Transverse colon (tissue), 4 donors: ENCODE results near the gene PKP2. TPM values are rescaled to one million over a fixed set of nuclear protein-coding genes. Genes with fewer than 3 reads are reported as not detected.
A peak's percentile ranks its signal among the peaks of the same experiment; 100 is the strongest.
"Not testable (repeated sequence)": the region's sequence is repeated elsewhere in the genome, so short reads cannot be mapped to it uniquely, and the experiment has no call there.

Source experiments
- DNase-seq: peaks from one replicate; pipeline ENCODE4 v3.0.0-alpha.2; 2019
- H3K27ac ChIP-seq, 4 donors: fragments of 200-600 bp; sonication (generic); 2 replicates each; pipeline ENCODE4 v1.5.1; 2016 to 2018; ENCODE audit warnings: inconsistent platforms in 4 of 4
- H3K27me3 ChIP-seq: fragments of 200-600 bp; sonication (generic); 2 replicates; pipeline ENCODE4 v1.5.1; 2017; ENCODE audit warnings: inconsistent platforms
- H3K36me3 ChIP-seq, 4 donors: fragments of 200-600 bp; sonication (generic); 2 replicates each; pipeline ENCODE4 v1.5.1; 2017 to 2019; ENCODE audit warnings: inconsistent platforms in 4 of 4
- H3K4me1 ChIP-seq, 4 donors: fragments of 200-600 bp; sonication (generic); 2 replicates each; pipeline ENCODE4 v1.5.1; 2017 to 2020; ENCODE audit warnings: inconsistent platforms in 4 of 4
- H3K4me3 ChIP-seq, 4 donors: fragments of 200-600 bp; sonication (generic); 1 replicate in 1 of 4; 2 replicates in 3 of 4; pipeline versions ENCODE4 v1.5.1 to v1.6.1; 2017 to 2019; ENCODE audit warnings: inconsistent platforms in 4 of 4
- H3K9me3 ChIP-seq, 2 donors: fragments of 200-600 bp; sonication (generic); 2 replicates each; pipeline ENCODE4 v1.5.1; 2017 to 2019; ENCODE audit warnings: inconsistent platforms in 2 of 2
- EP300 ChIP-seq: sonication (generic); formaldehyde crosslinking; IDR thresholded peaks from one replicate; pipeline ENCODE4 v1.6.1; 2017; ENCODE audit warnings: antibody characterized with exemption, low read depth
- POLR2A ChIP-seq: fragments of 450-650 bp; IDR thresholded peaks from one replicate; pipeline ENCODE4 v1.6.1; 2016; ENCODE audit warnings: antibody characterized with exemption, mild to moderate bottlenecking, moderate library complexity
- POLR2AphosphoS5 ChIP-seq, 3 donors: sonication (generic); formaldehyde crosslinking; IDR thresholded peaks; one replicate each; pipeline ENCODE4 v1.6.1; 2016; ENCODE audit warnings: antibody characterized with exemption in 3 of 3
- WGBS, 2 donors: methylation state at CpG; one replicate each; pipeline ENCODE4 v1.1.5; 2018; ENCODE audit warnings: low coverage in 1 of 2; 5-methylcytosine and 5-hydroxymethylcytosine counted together
- in situ Hi-C, 4 donors: fragments of 200-750 bp; cut with MboI; loops; one replicate each; pipeline versions ENCODE4 v1.15.0 to v1.15.1; 2017; ENCODE audit warnings: low sequenced_read_pairs in 3 of 4, low pct_ligation_motif_present in 1 of 4, low pct_unique_long_range_greater_than_20kb in 1 of 4
- intact Hi-C: fragments of 100-400 bp; cut with DNase I; formaldehyde crosslinking; loops from one replicate; pipeline ENCODE4 v1.15.1; 2023; ENCODE audit warnings: low total_unique reads
- total RNA-seq, 4 donors: library from RNA; depleted of rRNA; stranded (reverse); fragments of >200 nt; gene quantifications; one replicate each; pipeline ENCODE4 v1.1.0, GENCODE V29; 2016
- TF ChIP-seq, protein P1 (sequence below), 5 experiments: fragments of 200-600 bp in 3 of 5; fragments of 450-650 bp in 2 of 5; sonication (generic) in 3 of 5; IDR thresholded peaks; 1 replicate in 2 of 5; 2 replicates in 3 of 5; pipeline ENCODE4 v1.5.1; 2016 to 2017; ENCODE audit warnings: antibody characterized with exemption in 5 of 5, inconsistent platforms in 3 of 5, mild to moderate bottlenecking in 2 of 5, moderate library complexity in 1 of 5

PKP2 gene
- total RNA-seq, 4 donors from 2014 or later = 92.0 to 253 (median 108) TPM

DNA sequence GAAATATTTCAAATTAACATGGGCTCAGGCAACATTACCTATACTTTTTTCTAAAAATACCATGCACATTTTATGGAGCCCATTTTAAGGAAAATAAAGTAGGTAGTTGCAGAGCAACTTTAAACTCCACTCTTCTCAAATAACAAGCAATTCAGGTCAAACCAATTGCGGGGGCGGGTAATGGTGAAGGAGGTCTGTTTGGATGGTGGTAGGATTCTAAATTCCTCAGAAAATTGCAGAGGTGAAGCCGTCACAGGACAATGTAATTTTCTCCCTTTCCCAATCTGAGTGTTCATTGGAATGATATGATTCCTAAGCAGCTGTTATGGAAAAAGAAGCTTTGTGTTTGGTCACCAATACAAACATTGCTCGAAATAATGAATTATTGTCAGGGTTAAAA, 11.6 kb downstream of the PKP2 start:
- Histone ChIP-seq H3K36me3 (no peaks in the 10 kb centered on the region), H3K4me3 (no peak overlapping the region), H3K27ac (no peak overlapping the region), H3K9me3 (no peaks in the 10 kb centered on the region), H3K27me3 (no peaks in the 10 kb centered on the region), H3K4me1 (no peaks in the 10 kb centered on the region)
- TF ChIP-seq POLR2A (no peak), POLR2AphosphoS5 (IDR thresholded peaks at IDR 0.05) (no peak), EP300 (no peak)
- TF ChIP-seq, protein P1, sequence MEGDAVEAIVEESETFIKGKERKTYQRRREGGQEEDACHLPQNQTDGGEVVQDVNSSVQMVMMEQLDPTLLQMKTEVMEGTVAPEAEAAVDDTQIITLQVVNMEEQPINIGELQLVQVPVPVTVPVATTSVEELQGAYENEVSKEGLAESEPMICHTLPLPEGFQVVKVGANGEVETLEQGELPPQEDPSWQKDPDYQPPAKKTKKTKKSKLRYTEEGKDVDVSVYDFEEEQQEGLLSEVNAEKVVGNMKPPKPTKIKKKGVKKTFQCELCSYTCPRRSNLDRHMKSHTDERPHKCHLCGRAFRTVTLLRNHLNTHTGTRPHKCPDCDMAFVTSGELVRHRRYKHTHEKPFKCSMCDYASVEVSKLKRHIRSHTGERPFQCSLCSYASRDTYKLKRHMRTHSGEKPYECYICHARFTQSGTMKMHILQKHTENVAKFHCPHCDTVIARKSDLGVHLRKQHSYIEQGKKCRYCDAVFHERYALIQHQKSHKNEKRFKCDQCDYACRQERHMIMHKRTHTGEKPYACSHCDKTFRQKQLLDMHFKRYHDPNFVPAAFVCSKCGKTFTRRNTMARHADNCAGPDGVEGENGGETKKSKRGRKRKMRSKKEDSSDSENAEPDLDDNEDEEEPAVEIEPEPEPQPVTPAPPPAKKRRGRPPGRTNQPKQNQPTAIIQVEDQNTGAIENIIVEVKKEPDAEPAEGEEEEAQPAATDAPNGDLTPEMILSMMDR (IDR thresholded peaks at IDR 0.05) = no peak
- in situ Hi-C loops (no loop called here), intact Hi-C loops (no loop called here)
- no peak for DNase-seq
- WGBS, 2 donors = 74 to 77% methylated on average over 4 of the region's 4 CpGs

GRCh38 chr12:32881702-32882101, 14.9 kb downstream of the PKP2 start:
- DNase-seq = no peak
- Histone ChIP-seq H3K4me3 (no peak overlapping the region), H3K9me3 (no peaks in the 10 kb centered on the region), H3K36me3 (no peaks in the 10 kb centered on the region), H3K27me3 (no peaks in the 10 kb centered on the region), H3K4me1 (peaks cover 0 to 12% (median 8%) of the 10 kb centered on the region in 4 donors), H3K27ac (no peak overlapping the region)
- WGBS, 2 donors = 73 to 79% methylated on average over 5 to 7 of the region's 7 CpGs
- in situ Hi-C loops (no loop called here), intact Hi-C loops (no loop called here)
- TF ChIP-seq, protein P1 (IDR thresholded peaks at IDR 0.05) = no peak
- TF ChIP-seq POLR2A (no peak), EP300 (no peak)

- DNase-seq = no peak
- in situ Hi-C loops = no loop called here
- Histone ChIP-seq H3K36me3 (no peaks in the 10 kb centered on the region), H3K4me3 (no peak overlapping the region), H3K9me3 (no peaks in the 10 kb centered on the region), H3K27ac (no peak overlapping the region), H3K27me3 (no peaks in the 10 kb centered on the region), H3K4me1 (peaks cover 0 to 16% (median 8%) of the 10 kb centered on the region in 4 donors)
- no peak for TF ChIP-seq POLR2AphosphoS5 (IDR thresholded peaks at IDR 0.05)
- intact Hi-C loops = no loop called here
- WGBS, 2 donors = 46 to 51% methylated on average over 3 of the region's 3 CpGs
Observed at GRCh38 chr12:32881107-32881506, 15.5 kb downstream of the PKP2 start.

- H3K4me3 ChIP-seq, H3K9me3 ChIP-seq, in situ Hi-C loops, intact Hi-C loops, H3K36me3 ChIP-seq, H3K27me3 ChIP-seq: not testable (repeated sequence)
- DNase-seq = peak; percentile 34
- H3K27ac ChIP-seq = peak overlapping the region; percentile 62 to 69 (median 64)
- WGBS, 2 donors = 62 to 67% methylated on average over 6 to 7 of the region's 7 CpGs
- H3K4me1 ChIP-seq = peaks cover 0 to 32% (median 16%) of the 10 kb centered on the region in 4 donors
Observed at GRCh38 chr12:32879066-32879465, 17.5 kb downstream of the PKP2 start.

GRCh38 chr12:32877601-32878459, 18.7 kb downstream of the PKP2 start:
- Histone ChIP-seq H3K4me1 (peaks cover 0 to 42% (median 27%) of the 10 kb centered on the region in 4 donors), H3K9me3 (no peaks in the 10 kb centered on the region), H3K36me3 (no peaks in the 10 kb centered on the region), H3K27ac (no peak overlapping the region), H3K27me3 (no peaks in the 10 kb centered on the region), H3K4me3 (no peak overlapping the region)
- intact Hi-C loops (no loop called here), in situ Hi-C loops (no loop called here)
- TF ChIP-seq POLR2A = no peak
- TF ChIP-seq EP300 = no peak
- TF ChIP-seq, protein P1 (IDR thresholded peaks at IDR 0.05) = no peak
- TF ChIP-seq POLR2AphosphoS5 (IDR thresholded peaks at IDR 0.05) = no peak
- no peak for DNase-seq
- 92% methylated on average over 29 of the region's 29 CpGs; no CpG with 5 or more reads in 1 of the 2 donors for WGBS, 2 donors
